H9 (cell line): ENCODE measurements around the gene ATXN3. TPM values are rescaled to one million over a fixed set of nuclear protein-coding genes. Genes with fewer than 3 reads are reported as not detected.

Experiments used
- DNase-seq: peaks from one replicate; pipeline ENCODE4 v3.0.0-alpha.2; 2017
- H2AFZ ChIP-seq: one replicate; pipeline ENCODE4 v1.6.1; 2013; ENCODE audit warnings: mild to moderate bottlenecking, low read length, control low read depth, moderate library complexity
- H2AK5ac ChIP-seq: 2 replicates; pipeline ENCODE4 v1.6.1; 2013; ENCODE audit warnings: low read length, control low read depth, mixed read lengths; ENCODE audit not compliant: insufficient read length
- H2BK120ac ChIP-seq: one replicate; pipeline ENCODE4 v1.6.1; 2013; ENCODE audit warnings: low read depth, mild to moderate bottlenecking, low read length, control low read depth, inconsistent platforms; ENCODE audit not compliant: poor library complexity, severe bottlenecking
- H2BK12ac ChIP-seq: 2 replicates; pipeline ENCODE4 v1.6.1; 2013; ENCODE audit warnings: low read length, control low read depth, mixed read lengths, low read depth; ENCODE audit not compliant: insufficient read length
- H2BK15ac ChIP-seq: 2 replicates; pipeline ENCODE4 v1.6.1; 2013; ENCODE audit warnings: low read depth, low read length, control low read depth
- H2BK20ac ChIP-seq: one replicate; pipeline ENCODE4 v1.6.1; 2013; ENCODE audit warnings: low read depth, mild to moderate bottlenecking, low read length, control low read depth, inconsistent platforms; ENCODE audit not compliant: poor library complexity, severe bottlenecking
- H2BK5ac ChIP-seq: 2 replicates; pipeline ENCODE4 v1.6.1; 2013; ENCODE audit warnings: low read length, control low read depth, mixed read lengths; ENCODE audit not compliant: insufficient read length
- H3K14ac ChIP-seq: 2 replicates; pipeline ENCODE4 v1.6.1; 2013; ENCODE audit warnings: low read length, control low read depth; ENCODE audit not compliant: insufficient read depth
- H3K18ac ChIP-seq: 2 replicates; pipeline ENCODE4 v1.6.1; 2013; ENCODE audit warnings: low read depth, mild to moderate bottlenecking, mixed read lengths, low read length, control low read depth; ENCODE audit not compliant: insufficient read length
- H3K23ac ChIP-seq: 2 replicates; pipeline ENCODE4 v1.6.1; 2013; ENCODE audit warnings: low read length, control low read depth, mixed read lengths, low read depth; ENCODE audit not compliant: insufficient read length
- H3K23me2 ChIP-seq: 2 replicates; pipeline ENCODE4 v1.6.1; 2013; ENCODE audit warnings: low read depth, mild to moderate bottlenecking, mixed read lengths, low read length, control low read depth; ENCODE audit not compliant: insufficient read length, poor library complexity, severe bottlenecking
- H3K27ac ChIP-seq: 2 replicates; pipeline ENCODE4 v1.5.1; 2013; ENCODE audit warnings: low read length, control low read depth, mixed read lengths, low read depth; ENCODE audit not compliant: insufficient read length
- H3K27me3 ChIP-seq: 2 replicates; pipeline ENCODE4 v1.6.1; 2013; ENCODE audit warnings: low read length, control low read depth, inconsistent platforms; ENCODE audit not compliant: insufficient read depth
- H3K4ac ChIP-seq: 2 replicates; pipeline ENCODE4 v1.6.1; 2013; ENCODE audit warnings: low read depth, mild to moderate bottlenecking, control low read depth, inconsistent platforms, low read length, moderate library complexity
- H3K4me1 ChIP-seq: 2 replicates; pipeline ENCODE4 v1.6.1; 2013; ENCODE audit warnings: low read length, control low read depth, inconsistent platforms; ENCODE audit not compliant: insufficient read depth
- H3K4me2 ChIP-seq: 2 replicates; pipeline ENCODE4 v1.6.1; 2013; ENCODE audit warnings: low read length, control low read depth, mixed read lengths; ENCODE audit not compliant: insufficient read length, insufficient read depth
- H3K56ac ChIP-seq: 2 replicates; pipeline ENCODE4 v1.6.1; 2013; ENCODE audit warnings: low read depth, mild to moderate bottlenecking, mixed read lengths, low read length, control low read depth; ENCODE audit not compliant: insufficient read length
- H3K79me1 ChIP-seq: 2 replicates; pipeline ENCODE4 v1.6.1; 2013; ENCODE audit warnings: low read depth, mild to moderate bottlenecking, moderate library complexity, low read length, control low read depth, inconsistent platforms; ENCODE audit not compliant: insufficient read depth, poor library complexity, severe bottlenecking
- H3K79me2 ChIP-seq: 2 replicates; pipeline ENCODE4 v1.6.1; 2013; ENCODE audit warnings: low read length, control low read depth, inconsistent platforms; ENCODE audit not compliant: insufficient read depth
- H3K9ac ChIP-seq: 2 replicates; pipeline ENCODE4 v1.6.1; 2013; ENCODE audit warnings: low read length, control low read depth, mixed read lengths; ENCODE audit not compliant: insufficient read length; ENCODE audit errors: extremely low read depth
- H3K9me3 ChIP-seq: one replicate; pipeline ENCODE4 v1.6.1; 2013; ENCODE audit warnings: low read depth, low read length, inconsistent platforms; ENCODE audit not compliant: control insufficient read depth
- H3T11ph ChIP-seq: one replicate; pipeline ENCODE4 v1.6.1; 2013; ENCODE audit warnings: mild to moderate bottlenecking, low read length, control low read depth, inconsistent platforms
- H4K20me1 ChIP-seq: one replicate; pipeline ENCODE4 v1.6.1; 2013; ENCODE audit not compliant: control insufficient read depth, insufficient read length, insufficient read depth
- H4K5ac ChIP-seq: 2 replicates; pipeline ENCODE4 v1.6.1; 2013; ENCODE audit warnings: low read depth, mild to moderate bottlenecking, mixed read lengths, low read length, control low read depth; ENCODE audit not compliant: insufficient read length
- H4K8ac ChIP-seq: replicated peaks from 2 replicates; pipeline ENCODE4 v1.6.1; 2013; ENCODE audit warnings: low read length, control low read depth, mixed read lengths, low read depth; ENCODE audit not compliant: insufficient read length
- H4K91ac ChIP-seq: 2 replicates; pipeline ENCODE4 v1.6.1; 2013; ENCODE audit warnings: low read depth, mild to moderate bottlenecking, moderate library complexity, mixed read lengths, low read length, control low read depth; ENCODE audit not compliant: insufficient read length
- H3K27ac Mint-ChIP-seq, 3 experiments: 2 replicates in 2 of 3; 3 replicates in 1 of 3; pipeline ENCODE4 v1.8.0; 2020 to 2021; ENCODE audit warnings: mixed read lengths in 3 of 3, mild to moderate bottlenecking in 1 of 3, moderate library complexity in 1 of 3
- H3K27me3 Mint-ChIP-seq: 2 replicates; pipeline ENCODE4 v1.8.0; 2021; ENCODE audit warnings: low read depth, mild to moderate bottlenecking, moderate library complexity, mixed read lengths
- H3K36me3 Mint-ChIP-seq, 3 experiments: 2 replicates in 2 of 3; 3 replicates in 1 of 3; pipeline ENCODE4 v1.8.0; 2020 to 2021; ENCODE audit warnings: low read depth in 3 of 3, mixed read lengths in 3 of 3; ENCODE audit not compliant: insufficient read depth in 1 of 3
- H3K4me1 Mint-ChIP-seq, 2 experiments: 2 replicates each; pipeline ENCODE4 v1.8.0; 2020; ENCODE audit warnings: mixed read lengths in 2 of 2
- H3K4me3 Mint-ChIP-seq, 2 experiments: 2 replicates in 1 of 2; 3 replicates in 1 of 2; pipeline ENCODE4 v1.8.0; 2020 to 2021; ENCODE audit warnings: mild to moderate bottlenecking in 2 of 2, mixed read lengths in 2 of 2, moderate library complexity in 1 of 2
- H3K9me3 Mint-ChIP-seq, 2 experiments: 2 replicates in 1 of 2; 3 replicates in 1 of 2; pipeline ENCODE4 v1.8.0; 2020; ENCODE audit warnings: mild to moderate bottlenecking in 2 of 2, mixed read lengths in 2 of 2, moderate library complexity in 1 of 2
- WGBS: extraction: QIAGEN DNeasy Blood & Tissue Kit; methylation state at CpG from one replicate; pipeline ENCODE4 v1.1.7; 2013; ENCODE audit warnings: missing lambda C conversion rate, low lambda C conversion rate, mixed read lengths; ENCODE audit not compliant: insufficient read length; ENCODE audit errors: extremely low coverage; 5-methylcytosine and 5-hydroxymethylcytosine counted together
- total RNA-seq: library from RNA; stranded (reverse); gene quantifications from 2 replicates; pipeline ENCODE4 v1.2.1, GENCODE V29; 2021
- TF ChIP-seq, protein P1 (sequence below): fragments of 200-600 bp; sonication (generic); conservative IDR thresholded peaks from 3 replicates; pipeline ENCODE4 v1.8.0; 2021; ENCODE audit warnings: antibody characterized with exemption, mild to moderate bottlenecking

The ATXN3 gene
- total RNA-seq, 1 experiment from 2014 or later, result 29.7 TPM

DNA sequence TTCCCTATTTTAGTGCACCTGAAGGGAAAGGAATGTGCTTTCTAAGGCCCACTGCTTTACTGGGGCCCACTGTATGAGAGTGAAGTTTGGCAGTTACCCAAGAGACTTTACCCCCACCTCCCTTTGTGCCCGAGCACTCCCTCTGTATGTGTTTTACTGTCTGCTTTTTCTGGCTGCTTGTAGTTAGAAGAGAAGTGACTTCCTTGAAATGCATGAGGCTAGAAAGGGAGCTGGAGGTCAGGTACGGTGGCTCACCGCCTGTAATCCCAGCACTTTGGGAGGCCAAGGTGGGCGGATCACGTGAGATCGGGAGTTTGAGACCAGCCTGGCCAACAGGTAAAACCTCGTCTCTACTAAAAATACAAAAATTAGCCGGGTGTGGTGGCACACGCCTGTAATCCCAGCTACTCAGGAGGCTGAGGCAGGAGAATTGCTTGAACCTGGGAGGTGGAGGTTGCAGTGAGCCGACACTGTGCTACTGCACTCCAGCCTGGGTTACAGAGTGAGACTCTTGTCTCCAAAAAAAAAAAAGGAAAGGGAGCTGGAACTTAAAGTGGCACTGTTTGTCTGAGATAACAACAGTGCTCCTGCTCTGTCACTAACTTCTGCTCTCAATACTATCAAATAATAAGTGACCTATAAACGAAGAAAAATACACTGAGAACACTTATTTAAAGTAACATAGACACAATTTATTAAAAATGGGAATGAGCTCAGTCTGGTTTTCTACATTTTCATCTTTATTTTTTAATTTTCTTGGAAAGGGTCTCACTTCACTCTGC is 72.3 kb downstream of the ATXN3 start:
- Histone ChIP-seq H2BK120ac (no peak overlapping the region), H3K4ac (no peak overlapping the region), H3K4me2 (no peak overlapping the region), H3K4me1 (no peaks in the 10 kb centered on the region), H3K23ac (no peak overlapping the region), H3K9ac (no peak overlapping the region), H3K9me3 (no peaks in the 10 kb centered on the region), H3K27me3 (no peaks in the 10 kb centered on the region), H3K23me2 (no peaks in the 10 kb centered on the region), H2BK12ac (no peak overlapping the region), H3K79me1 (no peaks in the 10 kb centered on the region), H3K18ac (no peak overlapping the region), H2BK5ac (no peak overlapping the region), H3K79me2 (peaks cover 14% of the 10 kb centered on the region; the same call in 1 of the 2 replicates), H3T11ph (no peak overlapping the region), H3K56ac (no peak overlapping the region), H4K8ac (no peak overlapping the region), H2AFZ (no peak overlapping the region), H2BK20ac (no peak overlapping the region), H2AK5ac (no peak overlapping the region), H2BK15ac (no peak overlapping the region), H4K5ac (no peak overlapping the region), H4K91ac (no peak overlapping the region), H4K20me1 (no peaks in the 10 kb centered on the region), H3K27ac (no peak overlapping the region), H3K14ac (no peak overlapping the region)
- no peak overlapping the region for H3K27ac Mint-ChIP-seq
- H3K27me3 Mint-ChIP-seq, result no peaks in the 10 kb centered on the region
- no peak overlapping the region for H3K4me3 Mint-ChIP-seq
- no peak for DNase-seq
- TF ChIP-seq, protein P1, sequence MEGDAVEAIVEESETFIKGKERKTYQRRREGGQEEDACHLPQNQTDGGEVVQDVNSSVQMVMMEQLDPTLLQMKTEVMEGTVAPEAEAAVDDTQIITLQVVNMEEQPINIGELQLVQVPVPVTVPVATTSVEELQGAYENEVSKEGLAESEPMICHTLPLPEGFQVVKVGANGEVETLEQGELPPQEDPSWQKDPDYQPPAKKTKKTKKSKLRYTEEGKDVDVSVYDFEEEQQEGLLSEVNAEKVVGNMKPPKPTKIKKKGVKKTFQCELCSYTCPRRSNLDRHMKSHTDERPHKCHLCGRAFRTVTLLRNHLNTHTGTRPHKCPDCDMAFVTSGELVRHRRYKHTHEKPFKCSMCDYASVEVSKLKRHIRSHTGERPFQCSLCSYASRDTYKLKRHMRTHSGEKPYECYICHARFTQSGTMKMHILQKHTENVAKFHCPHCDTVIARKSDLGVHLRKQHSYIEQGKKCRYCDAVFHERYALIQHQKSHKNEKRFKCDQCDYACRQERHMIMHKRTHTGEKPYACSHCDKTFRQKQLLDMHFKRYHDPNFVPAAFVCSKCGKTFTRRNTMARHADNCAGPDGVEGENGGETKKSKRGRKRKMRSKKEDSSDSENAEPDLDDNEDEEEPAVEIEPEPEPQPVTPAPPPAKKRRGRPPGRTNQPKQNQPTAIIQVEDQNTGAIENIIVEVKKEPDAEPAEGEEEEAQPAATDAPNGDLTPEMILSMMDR, result no peak
- peaks cover 12 to 13% of the 10 kb centered on the region in 2 experiments for H3K4me1 Mint-ChIP-seq
- H3K36me3 Mint-ChIP-seq, result peaks cover 18 to 46% (median 25%) of the 10 kb centered on the region in 3 experiments
- H3K9me3 Mint-ChIP-seq, result peaks cover 9 to 11% of the 10 kb centered on the region in 2 experiments
- WGBS, result no CpG with 5 or more reads among the region's 11 CpGs
